ENCODE data around the gene UTP25. TPM values are rescaled to one million over a fixed set of nuclear protein-coding genes. Genes with fewer than 3 reads are reported as not detected.

Gene UTP25
- total RNA-seq, 2 experiments from 2014 or later: 10.5 to 12.8 TPM

GRCh38 chr1:209873067-209873799 is 45.5 kb downstream of the UTP25 start:
- H3K4me2 ChIP-seq (ENCODE audit: low read length): no peak overlapping the region
- H3K4me1 ChIP-seq (ENCODE audit: insufficient read depth, low read length, poor library complexity, severe bottlenecking): no peaks in the 10 kb centered on the region
- POLR2A ChIA-PET: interaction anchor here (1.0 kb wide), 1 partner anchor 12 kb away, joined by 3 read pairs; no protein-coding TSS in a partner anchor
- H4K20me1 ChIP-seq (ENCODE audit: insufficient read depth, low read length): no peaks in the 10 kb centered on the region
- H2AFZ ChIP-seq (ENCODE audit: low read length): no peak overlapping the region
- CTCF ChIA-PET (ENCODE audit: unreplicated experiment): no interaction called here
- no peak for DNase-seq (ENCODE audit: low spot score)
- no peaks in the 10 kb centered on the region for H3K9me2 ChIP-seq (ENCODE audit: insufficient read depth, low read length)
- TF ChIP-seq EZH2phosphoT487 (IDR thresholded peaks at IDR 0.05; ENCODE audit: borderline replicate concordance, low read depth, low read length) (no peak), CTCF (conservative IDR thresholded peaks at IDR 0.05; ENCODE audit: low read length) (no peak)
- H3K9me3 ChIP-seq (ENCODE audit: low read length): no peaks in the 10 kb centered on the region
- no peak overlapping the region for H3K27ac ChIP-seq (ENCODE audit: low read depth, low read length, poor library complexity, severe bottlenecking)
- no TSS peak for BruUV-seq (replicated peaks)
- intact Hi-C loops (cut with micrococcal nuclease; ENCODE audit: unreplicated experiment): no loop called here
- no peak overlapping the region for H3K4me3 ChIP-seq (ENCODE audit: low read depth, low read length, poor library complexity, severe bottlenecking)
- H3K79me2 ChIP-seq (ENCODE audit: insufficient read depth, low read depth, low read length): no peaks in the 10 kb centered on the region
- H3K36me3 ChIP-seq (ENCODE audit: insufficient read depth, low read length): no peaks in the 10 kb centered on the region

GRCh38 chr1:209875515-209875914 is 47.7 kb downstream of the UTP25 start:
- H3K4me2 ChIP-seq (ENCODE audit: low read length): no peak overlapping the region
- H3K36me3 ChIP-seq (ENCODE audit: insufficient read depth, low read length): no peaks in the 10 kb centered on the region
- no peaks in the 10 kb centered on the region for H3K4me1 ChIP-seq (ENCODE audit: insufficient read depth, low read length, poor library complexity, severe bottlenecking)
- no peak overlapping the region for H2AFZ ChIP-seq (ENCODE audit: low read length)
- CTCF ChIA-PET (ENCODE audit: unreplicated experiment): no interaction called here
- H4K20me1 ChIP-seq (ENCODE audit: insufficient read depth, low read length): no peaks in the 10 kb centered on the region
- POLR2A ChIA-PET: no interaction called here
- no peaks in the 10 kb centered on the region for H3K9me2 ChIP-seq (ENCODE audit: insufficient read depth, low read length)
- TF ChIP-seq EZH2phosphoT487 (IDR thresholded peaks at IDR 0.05; ENCODE audit: borderline replicate concordance, low read depth, low read length) (no peak), CTCF (conservative IDR thresholded peaks at IDR 0.05; ENCODE audit: low read length) (no peak)
- no peaks in the 10 kb centered on the region for H3K9me3 ChIP-seq (ENCODE audit: low read length)
- intact Hi-C loops (cut with micrococcal nuclease; ENCODE audit: unreplicated experiment): no loop called here
- BruUV-seq (replicated peaks): no TSS peak
- H3K4me3 ChIP-seq (ENCODE audit: low read depth, low read length, poor library complexity, severe bottlenecking): no peak overlapping the region
- no peak overlapping the region for H3K27ac ChIP-seq (ENCODE audit: low read depth, low read length, poor library complexity, severe bottlenecking)
- H3K79me2 ChIP-seq (ENCODE audit: insufficient read depth, low read depth, low read length): no peaks in the 10 kb centered on the region
- DNase-seq (ENCODE audit: low spot score): no peak

DNA sequence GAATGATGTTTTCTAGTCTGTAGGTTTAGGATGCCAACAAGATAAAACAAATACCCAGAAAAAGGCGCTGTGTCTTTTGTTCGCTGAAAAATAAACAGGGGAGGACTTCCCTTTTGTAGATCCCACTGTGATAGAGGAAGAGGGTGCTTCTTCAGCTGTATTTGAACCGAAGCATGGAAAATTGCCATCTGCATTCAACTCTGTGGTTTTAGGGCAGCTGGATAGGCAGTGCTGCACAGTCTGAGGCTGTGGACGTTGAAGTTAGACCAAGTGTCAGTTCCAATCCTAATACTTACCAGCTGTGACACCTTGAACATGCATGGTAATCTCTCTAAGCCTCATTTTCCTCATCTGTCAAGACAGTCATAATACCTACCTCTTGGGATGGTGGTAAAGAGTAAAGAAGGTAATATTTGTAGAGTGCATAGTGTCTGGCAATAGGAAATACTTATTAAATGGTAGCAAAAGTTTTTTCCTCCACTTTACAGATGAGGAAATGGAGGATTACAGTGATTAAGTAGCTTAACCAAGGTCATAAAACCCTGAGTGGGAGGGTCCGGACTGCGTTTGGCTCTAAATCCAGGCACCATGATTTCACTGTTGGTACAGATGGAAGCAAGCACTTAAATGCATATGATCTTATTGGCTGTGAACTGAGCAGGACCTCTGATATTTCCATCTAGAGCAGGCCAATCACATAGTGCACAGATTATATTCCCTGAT is 48.5 kb downstream of the UTP25 start:
- no peak for TF ChIP-seq CTCF (conservative IDR thresholded peaks at IDR 0.05; ENCODE audit: low read length)
- no peak for TF ChIP-seq EZH2phosphoT487 (IDR thresholded peaks at IDR 0.05; ENCODE audit: borderline replicate concordance, low read depth, low read length)
- CTCF ChIA-PET (ENCODE audit: unreplicated experiment): no interaction called here
- Histone ChIP-seq H3K4me1 (ENCODE audit: insufficient read depth, low read length, poor library complexity, severe bottlenecking) (no peaks in the 10 kb centered on the region), H2AFZ (ENCODE audit: low read length) (no peak overlapping the region), H3K4me3 (ENCODE audit: low read depth, low read length, poor library complexity, severe bottlenecking) (no peak overlapping the region), H3K9me2 (ENCODE audit: insufficient read depth, low read length) (no peaks in the 10 kb centered on the region), H3K4me2 (ENCODE audit: low read length) (no peak overlapping the region), H3K36me3 (ENCODE audit: insufficient read depth, low read length) (no peaks in the 10 kb centered on the region), H3K9me3 (ENCODE audit: low read length) (no peaks in the 10 kb centered on the region), H3K27ac (ENCODE audit: low read depth, low read length, poor library complexity, severe bottlenecking) (no peak overlapping the region), H4K20me1 (ENCODE audit: insufficient read depth, low read length) (no peaks in the 10 kb centered on the region), H3K79me2 (ENCODE audit: insufficient read depth, low read depth, low read length) (no peaks in the 10 kb centered on the region)
- intact Hi-C loops (cut with micrococcal nuclease; ENCODE audit: unreplicated experiment): no loop called here
- DNase-seq (ENCODE audit: low spot score): no peak
- POLR2A ChIA-PET: no interaction called here
- no TSS peak for BruUV-seq (replicated peaks)
